AG09309 (cell line): ENCODE data around the gene METTL26.

Experiments used
- DNase-seq: peaks from one replicate; pipeline ENCODE4 v3.0.0-alpha.2; 2010; ENCODE audit warnings: low read depth
- H3K4me3 ChIP-seq: 2 replicates; pipeline ENCODE4 v1.5.1; 2011; ENCODE audit warnings: mild to moderate bottlenecking, low read depth, low read length, moderate library complexity; ENCODE audit not compliant: control insufficient read depth
- CTCF ChIP-seq: IDR thresholded peaks from 2 replicates; pipeline ENCODE4 v1.5.1; 2011; ENCODE audit warnings: mild to moderate bottlenecking, low read depth, low read length, inconsistent platforms; ENCODE audit not compliant: insufficient read depth, control insufficient read depth; ENCODE audit errors: missing control alignments

The METTL26 gene

GRCh38 chr16:674214-674881 lies 38.2 kb upstream of the METTL26 start:
- no peak for TF ChIP-seq CTCF
- no peak for DNase-seq
- H3K4me3 ChIP-seq: no peak overlapping the region

- DNase-seq: no peak
- H3K4me3 ChIP-seq: no peak overlapping the region
Measured at GRCh38 chr16:673399-673991, 37.4 kb upstream of the METTL26 start.

GRCh38 chr16:672851-673250 lies 36.7 kb upstream of the METTL26 start:
- no peak for TF ChIP-seq CTCF
- DNase-seq: no peak
- no peak overlapping the region for H3K4me3 ChIP-seq

More at GRCh38 chr16:673399-673991, 37.4 kb upstream of the METTL26 start:
- TF ChIP-seq CTCF: no peak

GRCh38 chr16:672371-672770 lies 36.3 kb upstream of the METTL26 start:
- no peak overlapping the region for H3K4me3 ChIP-seq
- TF ChIP-seq CTCF: no peak
- DNase-seq: no peak

- no peak for TF ChIP-seq CTCF
- DNase-seq: no peak
Measured at GRCh38 chr16:671353-672131, 35.4 kb upstream of the METTL26 start.

GRCh38 chr16:670485-671352 lies 34.6 kb upstream of the METTL26 start:
- no peak for DNase-seq
- H3K4me3 ChIP-seq: no peak overlapping the region
- TF ChIP-seq CTCF: no peak

More at GRCh38 chr16:671353-672131, 35.4 kb upstream of the METTL26 start:
- H3K4me3 ChIP-seq: no peak overlapping the region
